HepG2 (cell line): Measurements from ENCODE around the gene XCR1. TPM values are rescaled to one million over a fixed set of nuclear protein-coding genes. Genes with fewer than 3 reads are reported as not detected.

Source experiments
- ATAC-seq: fragments of 200-7000 bp; cut with Tn5 transposase; 3 replicates; pipeline ENCODE4 v1.9.1; 2020; ENCODE audit warnings: mild to moderate bottlenecking, moderate library complexity
- BruUV-seq: library from RNA; stranded (reverse); fragments of 400-500 nt; replicated peaks from 2 replicates; lab custom pipeline; 2021; lab: Mats Ljungman, UMichigan
- CTCF ChIA-PET: fragments of 300-600 bp; formaldehyde crosslinking; extraction: SDS; loops from one replicate; lab custom pipeline; 2021; ENCODE audit warnings: low total read pairs, inconsistent platforms, low intra/inter-chr PET ratio; lab: Yijun Ruan, JAX
- POLR2A ChIA-PET: fragments of 350-600 bp; sonication (Branson Sonifier 250); formaldehyde crosslinking; loops from one replicate; lab custom pipeline; 2020; ENCODE audit warnings: antibody characterized with exemption, inconsistent platforms; lab: Yijun Ruan, JAX
- DNase-seq: peaks from one replicate; pipeline ENCODE4 v3.0.0-alpha.2; 2015; ENCODE audit warnings: low spot score
- FAIRE-seq: peaks from 3 replicates; lab custom pipeline; 2011; peaks lifted over from hg19 to GRCh38; lab: Jason Lieb, UNC
- H2AFZ ChIP-seq: one replicate; pipeline ENCODE4 v1.6.1; 2011; ENCODE audit warnings: low read length, inconsistent platforms
- H3K27ac ChIP-seq: fragments of 300-600 bp; 3 replicates; pipeline ENCODE4 v1.8.0; 2011; ENCODE audit warnings: mixed run types, mild to moderate bottlenecking, mixed read lengths, low read length, inconsistent platforms; ENCODE audit not compliant: insufficient read depth; ENCODE audit errors: extremely low read length
- H3K27me3 ChIP-seq, 2 experiments: fragments of 200-600 bp in 1 of 2; 2 replicates in 1 of 2; 3 replicates in 1 of 2; pipeline versions ENCODE4 v1.6.0 to v1.8.0; 2011; ENCODE audit warnings: low read length in 2 of 2, mild to moderate bottlenecking in 2 of 2, moderate library complexity in 2 of 2, inconsistent platforms in 1 of 2; ENCODE audit not compliant: insufficient read depth in 2 of 2, control insufficient read depth in 1 of 2
- H3K36me3 ChIP-seq, 2 experiments: fragments of 200-600 bp in 1 of 2; replicated peaks in 1 of 2; 2 replicates in 1 of 2; 3 replicates in 1 of 2; pipeline versions ENCODE4 v1.5.1 to v1.8.0; 2011; ENCODE audit warnings: low read length in 2 of 2, inconsistent platforms in 1 of 2; ENCODE audit not compliant: insufficient read depth in 2 of 2, control insufficient read depth in 1 of 2
- H3K4me1 ChIP-seq: 2 replicates; pipeline ENCODE4 v1.5.1; 2012; ENCODE audit warnings: low read length, inconsistent platforms; ENCODE audit not compliant: insufficient read depth
- H3K4me2 ChIP-seq: 2 replicates; pipeline ENCODE4 v1.6.0; 2011; ENCODE audit warnings: low read depth, low read length, inconsistent platforms
- H3K4me3 ChIP-seq, 3 experiments: fragments of 200-600 bp in 1 of 3; sonication (generic), shearing (Covaris generic) in 1 of 3; replicated peaks in 1 of 3; 2 replicates each; pipeline ENCODE4 v1.5.1; 2011 to 2016; ENCODE audit warnings: low read length in 3 of 3, inconsistent platforms in 2 of 3, low read depth in 2 of 3, mild to moderate bottlenecking in 2 of 3, control low read depth in 1 of 3, mixed read lengths in 1 of 3; ENCODE audit not compliant: insufficient read depth in 1 of 3
- H3K79me2 ChIP-seq: one replicate; pipeline ENCODE4 v1.6.1; 2011; ENCODE audit warnings: low read length, inconsistent platforms; ENCODE audit not compliant: insufficient read depth
- H3K9ac ChIP-seq: 2 replicates; pipeline ENCODE4 v1.6.0; 2011; ENCODE audit warnings: mild to moderate bottlenecking, low read depth, low read length, inconsistent platforms; ENCODE audit not compliant: insufficient read depth
- H3K9me3 ChIP-seq: 2 replicates; pipeline ENCODE4 v1.5.1; 2012; ENCODE audit warnings: mild to moderate bottlenecking, low read length
- H4K20me1 ChIP-seq: 2 replicates; pipeline ENCODE4 v1.6.0; 2011; ENCODE audit warnings: inconsistent platforms, mild to moderate bottlenecking, low read length, moderate library complexity; ENCODE audit not compliant: insufficient read depth
- CBX5 ChIP-seq: sonication (generic); formaldehyde crosslinking; IDR thresholded peaks from 2 replicates; pipeline ENCODE4 v1.4.0; 2020; ENCODE audit warnings: missing genetic modification reagents, borderline replicate concordance
- DZIP1 ChIP-seq: sonication (generic); formaldehyde crosslinking; IDR thresholded peaks from 2 replicates; pipeline ENCODE4 v1.5.0; 2020; ENCODE audit warnings: mild to moderate bottlenecking, missing genetic modification reagents
- FIP1L1 ChIP-seq: fragments of 200-400 bp; formaldehyde crosslinking; IDR thresholded peaks from 2 replicates; pipeline ENCODE4 v1.6.1; 2018; ENCODE audit warnings: low read depth, mild to moderate bottlenecking, low read length, moderate library complexity, borderline replicate concordance; ENCODE audit not compliant: insufficient read depth
- KLF12 ChIP-seq: sonication (generic); formaldehyde crosslinking; IDR thresholded peaks from 2 replicates; pipeline ENCODE4 v1.4.0; 2020; ENCODE audit warnings: missing genetic modification reagents, borderline replicate concordance
- MAZ ChIP-seq, 2 experiments: sonication (generic) in 1 of 2; formaldehyde crosslinking in 1 of 2; IDR thresholded peaks; 2 replicates each; pipeline versions ENCODE4 v1.5.0 to v1.6.1; 2012 to 2020; ENCODE audit warnings: low read depth in 2 of 2, mild to moderate bottlenecking in 2 of 2, borderline replicate concordance in 1 of 2, improper control_type of control experiment in 1 of 2, low read length in 1 of 2, missing genetic modification reagents in 1 of 2, moderate library complexity in 1 of 2
- YEATS4 ChIP-seq: sonication (generic); formaldehyde crosslinking; IDR thresholded peaks from 2 replicates; pipeline ENCODE4 v1.4.0; 2020; ENCODE audit warnings: missing genetic modification reagents, borderline replicate concordance
- ZNF407 ChIP-seq: sonication (generic); formaldehyde crosslinking; IDR thresholded peaks from one replicate; pipeline ENCODE4 v1.5.1; 2020; ENCODE audit warnings: mild to moderate bottlenecking, missing genetic modification reagents; ENCODE audit errors: not compliant biosample characterization
- ZNF572 ChIP-seq: sonication (generic); formaldehyde crosslinking; IDR thresholded peaks from 2 replicates; pipeline ENCODE4 v1.5.1; 2020; ENCODE audit warnings: mild to moderate bottlenecking, missing genetic modification reagents
- ZNF713 ChIP-seq: sonication (generic); formaldehyde crosslinking; IDR thresholded peaks from 2 replicates; pipeline ENCODE4 v1.4.0; 2020; ENCODE audit warnings: mild to moderate bottlenecking, missing genetic modification reagents
- WGBS: methylation state at CpG from one replicate; pipeline ENCODE4 v1.1.6; 2017; ENCODE audit warnings: low lambda C conversion rate; 5-methylcytosine and 5-hydroxymethylcytosine counted together
- in situ Hi-C: cut with HindIII; loops from 2 replicates; pipeline ENCODE4 v1.10.0; 2017; ENCODE audit warnings: low pct_unique_long_range_greater_than_20kb; ENCODE audit not compliant: extremely low pct_ligation_motif_present
- intact Hi-C: fragments of 100-400 bp; cut with micrococcal nuclease; formaldehyde crosslinking; loops from one replicate; pipeline ENCODE4 v1.10.0; 2022; ENCODE audit not compliant: unreplicated experiment
- polyA plus RNA-seq, 8 experiments: library from polyadenylated mRNA; depleted of rRNA in 3 of 8; stranded (reverse) in 7 of 8; unstranded in 1 of 8; fragments of >200 nt; fragmentation: Illumina TruSeq in 4 of 8; extraction: Trizol in 4 of 8; gene quantifications; 2 replicates each; pipeline versions ENCODE4 v1.2.1 to v1.2.3, GENCODE V29; 2011 to 2016; ENCODE audit warnings: low read depth in 4 of 8, missing spikeins in 1 of 8, mixed read lengths in 1 of 8; ENCODE audit not compliant: insufficient read depth in 1 of 8
- total RNA-seq, 5 experiments: library from RNA; depleted of rRNA; stranded (reverse); fragments of >200 nt; fragmentation: Illumina TruSeq; extraction: Trizol; gene quantifications; 2 replicates each; pipeline ENCODE4 v1.2.3, GENCODE V29; 2016; ENCODE audit warnings: low read depth in 1 of 5

The XCR1 gene
- total and polyA plus RNA-seq, 2 of the 13 experiments (the other 11 are each of a cell fraction or from before 2014, with no cell fraction given), result not detected

GRCh38 chr3:46049093-46049492, 21.8 kb upstream of the XCR1 start:
- intact Hi-C loops (no loop called here), in situ Hi-C loops (no loop called here)
- Histone ChIP-seq H2AFZ (no peak overlapping the region), H3K9me3 (no peaks in the 10 kb centered on the region), H3K9ac (no peak overlapping the region), H3K27me3 (peaks cover 0 to 7% of the 10 kb centered on the region in 2 experiments; a peak in 2 of 5 replicates), H3K4me1 (no peaks in the 10 kb centered on the region), H3K36me3 (no peaks in the 10 kb centered on the region), H3K27ac (no peak overlapping the region), H3K4me3 (no peak overlapping the region), H3K4me2 (no peak overlapping the region), H3K79me2 (no peaks in the 10 kb centered on the region), H4K20me1 (no peaks in the 10 kb centered on the region)
- CTCF ChIA-PET, result no interaction called here
- WGBS, result 63% methylated on average over 5 of the region's 5 CpGs
- BruUV-seq, result no TSS peak
- DNase-seq (no peak), FAIRE-seq (no peak), ATAC-seq (no peak)
- POLR2A ChIA-PET, result no interaction called here
- no peak for TF ChIP-seq MAZ (IDR thresholded peaks at IDR 0.05; ENCODE audit: borderline replicate concordance, low read depth, low read length)
- TF ChIP-seq MAZ (CRISPR knock-in tag; IDR thresholded peaks at IDR 0.05; ENCODE audit: low read depth), result no peak
- TF ChIP-seq ZNF713, result no peak
- no peak for TF ChIP-seq FIP1L1
- no peak for TF ChIP-seq DZIP1 (CRISPR knock-in tag)
- TF ChIP-seq YEATS4, result no peak
- no peak for TF ChIP-seq CBX5 (CRISPR knock-in tag)
- no peak for TF ChIP-seq ZNF407
- TF ChIP-seq KLF12 (CRISPR knock-in tag), result no peak
- no peak for TF ChIP-seq ZNF572 (CRISPR knock-in tag)
